PC-3 (cell line): ENCODE measurements around the gene HIGD1B.

Source experiments
- EZH2 ChIP-seq: fragments of 300-600 bp; sonication (generic); IDR thresholded peaks from one replicate; pipeline ENCODE4 v1.6.1; 2017; ENCODE audit warnings: antibody characterized with exemption, mild to moderate bottlenecking, low read length; ENCODE audit not compliant: unreplicated experiment
- EZH2phosphoT487 ChIP-seq: fragments of 300-600 bp; sonication (generic); IDR thresholded peaks from 2 replicates; pipeline ENCODE4 v1.6.1; 2018; ENCODE audit warnings: mild to moderate bottlenecking, antibody characterized with exemption, low read length, borderline replicate concordance
- TF ChIP-seq, protein P1 (sequence below): fragments of 300-600 bp; sonication (generic); conservative IDR thresholded peaks from 2 replicates; pipeline ENCODE4 v1.5.1; 2017; ENCODE audit warnings: antibody characterized with exemption, low read depth, mild to moderate bottlenecking, low read length

DNA sequence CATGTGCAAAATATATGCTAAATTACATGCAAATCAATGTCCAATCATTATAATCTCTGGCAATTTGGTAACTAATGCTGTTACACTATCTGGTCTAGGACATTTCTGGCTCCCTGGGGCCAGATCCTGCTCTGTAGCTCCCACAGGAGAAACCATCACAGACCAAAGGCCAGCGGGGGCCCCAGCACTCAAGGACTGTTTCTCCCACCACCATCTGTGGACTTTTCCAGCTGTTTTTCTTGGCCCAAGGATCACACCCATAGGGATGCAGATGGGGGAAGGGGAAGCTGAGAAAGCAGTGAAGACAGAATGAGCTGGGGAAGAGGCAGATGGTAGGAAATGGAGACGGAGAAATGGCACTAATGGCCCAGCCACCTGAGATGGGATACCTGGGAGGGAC, at the start of gene HIGD1B:
- TF ChIP-seq, protein P1, sequence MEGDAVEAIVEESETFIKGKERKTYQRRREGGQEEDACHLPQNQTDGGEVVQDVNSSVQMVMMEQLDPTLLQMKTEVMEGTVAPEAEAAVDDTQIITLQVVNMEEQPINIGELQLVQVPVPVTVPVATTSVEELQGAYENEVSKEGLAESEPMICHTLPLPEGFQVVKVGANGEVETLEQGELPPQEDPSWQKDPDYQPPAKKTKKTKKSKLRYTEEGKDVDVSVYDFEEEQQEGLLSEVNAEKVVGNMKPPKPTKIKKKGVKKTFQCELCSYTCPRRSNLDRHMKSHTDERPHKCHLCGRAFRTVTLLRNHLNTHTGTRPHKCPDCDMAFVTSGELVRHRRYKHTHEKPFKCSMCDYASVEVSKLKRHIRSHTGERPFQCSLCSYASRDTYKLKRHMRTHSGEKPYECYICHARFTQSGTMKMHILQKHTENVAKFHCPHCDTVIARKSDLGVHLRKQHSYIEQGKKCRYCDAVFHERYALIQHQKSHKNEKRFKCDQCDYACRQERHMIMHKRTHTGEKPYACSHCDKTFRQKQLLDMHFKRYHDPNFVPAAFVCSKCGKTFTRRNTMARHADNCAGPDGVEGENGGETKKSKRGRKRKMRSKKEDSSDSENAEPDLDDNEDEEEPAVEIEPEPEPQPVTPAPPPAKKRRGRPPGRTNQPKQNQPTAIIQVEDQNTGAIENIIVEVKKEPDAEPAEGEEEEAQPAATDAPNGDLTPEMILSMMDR: no peak
- no peak for TF ChIP-seq EZH2phosphoT487
- TF ChIP-seq EZH2: no peak
